Smooth muscle cell of trachea (primary cell): ENCODE data around the gene U2SURP. TPM values are rescaled to one million over a fixed set of nuclear protein-coding genes. Genes with fewer than 3 reads are reported as not detected.

Experiments
- total RNA-seq: library from RNA; depleted of rRNA; stranded (reverse); fragments of >200 nt; gene quantifications from 2 replicates; pipeline ENCODE4 v1.2.1, GENCODE V29; 2014

The U2SURP gene
- 33.6 and 71.6 TPM in 2 replicates for total RNA-seq

DNA sequence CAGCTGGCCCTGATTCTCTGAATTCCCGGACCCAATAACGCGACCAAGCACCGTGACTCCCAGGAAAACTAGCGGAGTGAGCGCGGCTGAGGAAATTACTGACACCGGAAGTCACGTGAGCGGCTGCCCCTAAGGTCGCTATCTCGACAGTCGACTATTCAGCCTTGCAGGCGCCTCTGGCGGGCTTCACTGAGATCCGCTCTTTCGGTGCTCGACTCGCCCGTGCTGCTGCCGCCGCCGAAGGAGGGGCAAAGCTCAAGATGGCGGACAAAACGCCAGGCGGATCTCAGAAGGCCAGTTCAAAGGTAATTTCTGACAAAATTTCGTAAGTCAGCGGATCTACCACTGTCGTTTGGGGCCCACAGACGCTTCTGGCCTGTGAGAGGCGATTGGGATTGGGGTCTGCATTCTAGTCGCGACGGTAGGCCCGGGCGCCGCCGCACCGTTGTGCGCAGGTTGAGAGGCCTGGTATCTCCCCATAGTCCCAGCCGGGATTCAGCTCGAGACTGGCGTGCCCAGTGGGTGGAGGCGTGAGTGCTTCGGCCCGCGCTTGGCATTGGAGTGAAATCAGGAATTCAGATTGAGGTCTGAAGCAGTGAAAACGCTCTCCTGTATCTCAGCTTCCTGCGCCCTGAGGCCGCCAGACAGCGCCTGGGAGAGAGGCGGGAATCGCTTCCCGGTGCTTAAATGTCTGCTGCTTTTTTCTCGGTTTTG, at the start of gene U2SURP:
Gene U2SURP, plus strand, starts transcription at position 202 of the 714 bp plus-strand sequence. Its CDS starts 59 bp downstream, at position 261.

DNA sequence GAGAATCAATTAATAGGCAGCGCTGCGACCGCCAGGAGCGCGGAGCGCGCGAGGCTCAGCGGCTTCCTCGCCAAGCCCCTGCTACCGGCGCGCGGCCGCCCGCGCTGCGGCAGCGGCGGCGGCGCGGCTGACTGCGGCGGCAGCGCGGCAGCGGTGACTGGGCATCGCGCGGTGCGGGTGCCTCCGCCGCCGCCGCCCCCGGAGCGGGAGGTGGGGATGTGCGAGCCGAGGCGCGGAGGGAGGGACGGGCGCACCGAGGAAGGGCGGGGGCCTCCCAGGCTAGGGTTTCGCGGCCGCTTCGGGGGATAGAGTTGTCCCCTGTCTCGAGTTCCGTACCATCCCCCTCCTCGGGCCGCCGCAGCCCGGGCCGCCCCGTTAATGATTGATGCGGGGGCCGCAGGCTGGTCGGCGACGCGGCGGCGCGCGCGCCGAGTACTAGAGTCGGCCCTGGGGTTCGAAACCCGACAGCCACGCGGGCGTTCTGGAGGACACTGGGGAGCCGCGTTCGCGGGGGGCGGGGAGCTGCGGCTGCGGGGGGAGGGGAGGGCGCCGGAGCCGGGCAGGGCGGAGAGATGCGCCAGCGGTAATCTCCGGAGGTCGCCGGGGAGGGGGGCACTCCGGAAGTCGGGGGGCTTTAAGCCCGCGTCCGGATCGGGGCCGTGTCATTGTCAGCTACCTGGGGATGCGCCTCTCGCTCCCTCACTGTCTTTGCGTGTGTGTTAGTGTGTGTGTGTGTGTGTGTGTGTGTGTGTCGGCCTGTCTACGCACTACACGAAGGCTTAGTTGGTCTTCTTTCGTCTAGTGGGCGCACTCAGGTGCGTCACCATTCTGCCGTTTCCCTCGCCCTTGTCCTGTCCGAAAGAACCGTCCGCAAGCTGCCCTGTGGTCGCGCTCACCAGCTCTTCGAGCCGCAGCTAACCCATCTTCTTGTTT, 37.6 kb upstream of the U2SURP start, which contains the start of gene PAQR9:
Gene PAQR9, minus strand, starts transcription at position 159 of the 933 bp plus-strand sequence. CDS start 338 bp downstream, outside the sequence.

Other genes starting within 250 kb of the U2SURP start
- gene PCOLCE2, start 112.5 kb upstream of the U2SURP start, total RNA-seq, result 98.7 and 137 TPM in 2 replicates
- 0.15 and 0.17 TPM in 2 replicates for gene PAQR9, start 37.9 kb upstream of the U2SURP start, total RNA-seq
- 7.6 and 8.3 TPM in 2 replicates for gene CHST2, start 118.2 kb downstream of the U2SURP start, total RNA-seq